Measurements from ENCODE around the gene FOXG1. TPM values are rescaled to one million over a fixed set of nuclear protein-coding genes. Genes with fewer than 3 reads are reported as not detected.

Gene FOXG1
- total RNA-seq, 1 donor from 2014 or later, result not detected

- peaks cover 14% of the 10 kb centered on the region for H3K4me1 ChIP-seq
- H3K27ac ChIP-seq, result no peak overlapping the region
- H3K9me3 ChIP-seq, result no peaks in the 10 kb centered on the region
- H3K36me3 ChIP-seq, result no peaks in the 10 kb centered on the region
- H3K27me3 ChIP-seq, result peaks cover 22% of the 10 kb centered on the region
- TF ChIP-seq, protein P1, sequence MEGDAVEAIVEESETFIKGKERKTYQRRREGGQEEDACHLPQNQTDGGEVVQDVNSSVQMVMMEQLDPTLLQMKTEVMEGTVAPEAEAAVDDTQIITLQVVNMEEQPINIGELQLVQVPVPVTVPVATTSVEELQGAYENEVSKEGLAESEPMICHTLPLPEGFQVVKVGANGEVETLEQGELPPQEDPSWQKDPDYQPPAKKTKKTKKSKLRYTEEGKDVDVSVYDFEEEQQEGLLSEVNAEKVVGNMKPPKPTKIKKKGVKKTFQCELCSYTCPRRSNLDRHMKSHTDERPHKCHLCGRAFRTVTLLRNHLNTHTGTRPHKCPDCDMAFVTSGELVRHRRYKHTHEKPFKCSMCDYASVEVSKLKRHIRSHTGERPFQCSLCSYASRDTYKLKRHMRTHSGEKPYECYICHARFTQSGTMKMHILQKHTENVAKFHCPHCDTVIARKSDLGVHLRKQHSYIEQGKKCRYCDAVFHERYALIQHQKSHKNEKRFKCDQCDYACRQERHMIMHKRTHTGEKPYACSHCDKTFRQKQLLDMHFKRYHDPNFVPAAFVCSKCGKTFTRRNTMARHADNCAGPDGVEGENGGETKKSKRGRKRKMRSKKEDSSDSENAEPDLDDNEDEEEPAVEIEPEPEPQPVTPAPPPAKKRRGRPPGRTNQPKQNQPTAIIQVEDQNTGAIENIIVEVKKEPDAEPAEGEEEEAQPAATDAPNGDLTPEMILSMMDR (IDR thresholded peaks at IDR 0.05), result no peak
- TF ChIP-seq POLR2A (IDR thresholded peaks at IDR 0.05) (no peak), POLR2AphosphoS5 (IDR thresholded peaks at IDR 0.05; ENCODE audit: insufficient read depth in 1 of 2, low read depth in 1 of 2) (no peak)
- intact Hi-C loops (cut with DNase I), result no loop called here
- H3K4me3 ChIP-seq, result no peak overlapping the region
- DNase-seq (ENCODE audit: extremely low spot score in 2 of 2), result no peak
Measured at GRCh38 chr14:28764257-28765160, 2.1 kb upstream of the FOXG1 start.

GRCh38 chr14:28765169-28765830 is 1.3 kb upstream of the FOXG1 start:
- Histone ChIP-seq H3K4me1 (peaks cover 8% of the 10 kb centered on the region), H3K27ac (no peak overlapping the region), H3K36me3 (no peaks in the 10 kb centered on the region), H3K4me3 (peak overlapping the region; percentile 26 to 43), H3K27me3 (peaks cover 22% of the 10 kb centered on the region), H3K9me3 (no peaks in the 10 kb centered on the region)
- intact Hi-C loops (cut with DNase I), result no loop called here
- DNase-seq (ENCODE audit: extremely low spot score in 2 of 2), result no peak
- TF ChIP-seq, protein P1 (IDR thresholded peaks at IDR 0.05), result no peak
- TF ChIP-seq POLR2AphosphoS5 (IDR thresholded peaks at IDR 0.05; ENCODE audit: insufficient read depth in 1 of 2, low read depth in 1 of 2) (no peak), POLR2A (IDR thresholded peaks at IDR 0.05) (no peak)

DNA sequence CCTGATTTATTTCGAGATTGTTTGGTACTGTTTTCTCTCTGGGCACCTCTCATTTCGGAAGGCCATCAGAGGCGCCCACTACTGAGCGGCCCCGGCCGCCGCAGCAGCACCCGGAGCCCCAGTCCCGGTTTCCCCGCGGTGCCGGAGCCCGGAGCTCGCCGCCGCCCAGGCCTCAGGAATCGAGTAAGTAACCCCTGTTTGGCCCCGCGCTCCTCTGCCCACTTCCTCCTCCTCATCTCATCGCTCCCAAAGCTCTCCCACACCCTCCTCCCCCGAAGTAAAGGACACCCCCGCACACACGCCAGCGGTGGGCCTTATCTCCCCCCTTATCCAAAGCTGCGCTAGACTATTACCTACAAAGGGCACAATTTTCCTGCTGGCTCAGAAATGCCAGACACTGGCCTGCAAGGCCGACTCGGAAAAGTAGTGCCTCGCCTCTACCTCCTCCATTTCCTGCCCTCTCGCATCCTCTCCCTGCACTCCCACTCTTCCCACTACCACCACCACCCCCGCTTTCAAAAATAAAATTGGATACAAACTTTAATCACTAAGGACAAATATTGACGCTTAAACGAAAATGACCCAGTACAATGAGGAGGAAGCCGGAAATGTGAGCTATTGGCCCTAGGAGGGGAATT is 637 bp upstream of the FOXG1 start:
- Histone ChIP-seq H3K4me3 (peak overlapping the region; percentile 26 to 43), H3K9me3 (no peaks in the 10 kb centered on the region), H3K27me3 (peaks cover 22% of the 10 kb centered on the region), H3K36me3 (no peaks in the 10 kb centered on the region), H3K27ac (no peak overlapping the region), H3K4me1 (peaks cover 8% of the 10 kb centered on the region)
- intact Hi-C loops (cut with DNase I), result no loop called here
- no peak for TF ChIP-seq POLR2AphosphoS5 (IDR thresholded peaks at IDR 0.05; ENCODE audit: insufficient read depth in 1 of 2, low read depth in 1 of 2)
- TF ChIP-seq, protein P1 (IDR thresholded peaks at IDR 0.05), result no peak
- TF ChIP-seq POLR2A (IDR thresholded peaks at IDR 0.05), result no peak
- DNase-seq (ENCODE audit: extremely low spot score in 2 of 2), result no peak

- TF ChIP-seq, protein P1 (IDR thresholded peaks at IDR 0.05), result no peak
- TF ChIP-seq POLR2A (IDR thresholded peaks at IDR 0.05), result no peak
- TF ChIP-seq POLR2AphosphoS5 (IDR thresholded peaks at IDR 0.05; ENCODE audit: insufficient read depth in 1 of 2, low read depth in 1 of 2), result no peak
- Histone ChIP-seq H3K4me3 (peak overlapping the region; percentile 26 to 43), H3K27ac (no peak overlapping the region), H3K27me3 (peaks cover 22% of the 10 kb centered on the region), H3K4me1 (peaks cover 8% of the 10 kb centered on the region), H3K36me3 (no peaks in the 10 kb centered on the region), H3K9me3 (no peaks in the 10 kb centered on the region)
- no peak for DNase-seq (ENCODE audit: extremely low spot score in 2 of 2)
- intact Hi-C loops (cut with DNase I), result no loop called here
Measured at GRCh38 chr14:28767030-28767852, 654 bp downstream of the FOXG1 start.

All from vagina (tissue), 2 donors.